Liver (tissue), 9 donors: ENCODE data around the gene CENPN. TPM values are rescaled to one million over a fixed set of nuclear protein-coding genes. Genes with fewer than 3 reads are reported as not detected.
A peak's percentile ranks its signal among the peaks of the same experiment; 100 is the strongest.

Experiments
- DNase-seq: peaks from one replicate; pipeline ENCODE4 v3.0.0-alpha.2; 2017; ENCODE audit warnings: low spot score
- H3K27ac ChIP-seq, 2 donors: one replicate each; pipeline ENCODE4 v1.7.0; 2013; ENCODE audit warnings: inconsistent platforms in 2 of 2, low read length in 2 of 2, control low read depth in 1 of 2, low read depth in 1 of 2, mild to moderate bottlenecking in 1 of 2
- H3K27me3 ChIP-seq, 4 donors: one replicate each; pipeline versions ENCODE4 v1.6.1 to v1.7.0; 2013; ENCODE audit warnings: low read length in 3 of 4, inconsistent platforms in 1 of 4, mild to moderate bottlenecking in 1 of 4, moderate library complexity in 1 of 4; ENCODE audit not compliant: control insufficient read depth in 4 of 4, insufficient read depth in 4 of 4
- H3K36me3 ChIP-seq, 4 donors: one replicate each; pipeline versions ENCODE4 v1.6.1 to v1.7.0; 2013; ENCODE audit warnings: low read length in 3 of 4, mild to moderate bottlenecking in 3 of 4, low read depth in 1 of 4, moderate library complexity in 1 of 4; ENCODE audit not compliant: control insufficient read depth in 4 of 4, insufficient read depth in 3 of 4
- H3K4me1 ChIP-seq, 4 donors: one replicate each; pipeline versions ENCODE4 v1.6.1 to v1.7.0; 2013; ENCODE audit warnings: low read length in 3 of 4, mild to moderate bottlenecking in 3 of 4, moderate library complexity in 1 of 4; ENCODE audit not compliant: control insufficient read depth in 4 of 4, insufficient read depth in 4 of 4
- H3K4me3 ChIP-seq, 3 donors: one replicate each; pipeline versions ENCODE4 v1.6.1 to v1.7.0; 2013; ENCODE audit warnings: low read length in 3 of 3, control low read depth in 1 of 3, low read depth in 1 of 3, mild to moderate bottlenecking in 1 of 3
- H3K9ac ChIP-seq, 2 donors: one replicate each; pipeline ENCODE4 v1.7.0; 2013; ENCODE audit warnings: low read length in 2 of 2, mild to moderate bottlenecking in 2 of 2, moderate library complexity in 2 of 2, control low read depth in 1 of 2, low read depth in 1 of 2
- H3K9me3 ChIP-seq, 4 donors: one replicate each; pipeline versions ENCODE4 v1.6.1 to v1.7.0; 2013; ENCODE audit warnings: low read length in 3 of 4; ENCODE audit not compliant: control insufficient read depth in 4 of 4
- ATF3 ChIP-seq: IDR thresholded peaks from 2 replicates; pipeline ENCODE4 v1.6.1; 2016; ENCODE audit warnings: antibody characterized with exemption
- CTCF ChIP-seq: fragments of 150-350 bp; IDR thresholded peaks from 2 replicates; pipeline ENCODE4 v1.5.1; 2017; ENCODE audit warnings: improper control_type of control experiment, low read depth, low read length; ENCODE audit not compliant: missing input control
- EGR1 ChIP-seq, 2 donors: IDR thresholded peaks; 2 replicates each; pipeline ENCODE4 v1.6.1; 2016 to 2018; ENCODE audit warnings: antibody characterized with exemption in 2 of 2, low read depth in 2 of 2
- FOXA1 ChIP-seq: IDR thresholded peaks from 2 replicates; pipeline ENCODE4 v1.6.1; 2016; ENCODE audit warnings: antibody characterized with exemption
- FOXA2 ChIP-seq: IDR thresholded peaks from 2 replicates; pipeline ENCODE4 v1.6.1; 2016; ENCODE audit warnings: antibody characterized with exemption
- GABPA ChIP-seq, 2 donors: IDR thresholded peaks in 1 of 2; conservative IDR thresholded peaks in 1 of 2; 2 replicates each; pipeline ENCODE4 v1.6.1; 2016; ENCODE audit warnings: antibody characterized with exemption in 2 of 2, mild to moderate bottlenecking in 1 of 2, moderate library complexity in 1 of 2
- HNF4A ChIP-seq, 2 donors: conservative IDR thresholded peaks; 2 replicates each; pipeline ENCODE4 v1.6.1; 2016; ENCODE audit warnings: antibody characterized with exemption in 2 of 2, mild to moderate bottlenecking in 2 of 2
- HNF4G ChIP-seq: IDR thresholded peaks from 2 replicates; pipeline ENCODE4 v1.6.1; 2016; ENCODE audit warnings: antibody characterized with exemption
- JUND ChIP-seq, 2 donors: IDR thresholded peaks; 2 replicates each; pipeline ENCODE4 v1.6.1; 2016; ENCODE audit warnings: antibody characterized with exemption in 2 of 2
- MAX ChIP-seq: IDR thresholded peaks from 2 replicates; pipeline ENCODE4 v1.6.1; 2016; ENCODE audit warnings: antibody characterized with exemption
- NR2F2 ChIP-seq: IDR thresholded peaks from 2 replicates; pipeline ENCODE4 v1.6.1; 2016; ENCODE audit warnings: antibody characterized with exemption
- RAD21 ChIP-seq, 2 donors: IDR thresholded peaks; 2 replicates each; pipeline ENCODE4 v1.6.1; 2016; ENCODE audit warnings: antibody characterized with exemption in 2 of 2, mild to moderate bottlenecking in 2 of 2
- REST ChIP-seq: IDR thresholded peaks from 2 replicates; pipeline ENCODE4 v1.6.1; 2016; ENCODE audit warnings: antibody characterized with exemption, mild to moderate bottlenecking
- RXRA ChIP-seq, 2 donors: IDR thresholded peaks; 2 replicates each; pipeline ENCODE4 v1.6.1; 2017 to 2018; ENCODE audit warnings: antibody characterized with exemption in 2 of 2, mild to moderate bottlenecking in 1 of 2
- SP1 ChIP-seq: IDR thresholded peaks from 2 replicates; pipeline ENCODE4 v1.6.1; 2018; ENCODE audit warnings: antibody characterized with exemption, mild to moderate bottlenecking
- TAF1 ChIP-seq: conservative IDR thresholded peaks from 2 replicates; pipeline ENCODE4 v1.6.1; 2016; ENCODE audit warnings: antibody characterized with exemption, mild to moderate bottlenecking
- YY1 ChIP-seq: IDR thresholded peaks from 2 replicates; pipeline ENCODE4 v1.6.1; 2016; ENCODE audit warnings: antibody characterized with exemption, mild to moderate bottlenecking
- ZBTB33 ChIP-seq: IDR thresholded peaks from 2 replicates; pipeline ENCODE4 v1.6.1; 2016; ENCODE audit warnings: antibody characterized with exemption
- polyA plus RNA-seq, 2 donors: library from polyadenylated mRNA; stranded (reverse) in 1 of 2; unstranded in 1 of 2; fragments of 200-250 nt in 1 of 2; fragments of >200 nt in 1 of 2; fragmentation: Nextera tagmentation in 1 of 2; extraction: Ambion mirVana in 1 of 2; gene quantifications; one replicate each; pipeline versions ENCODE4 v1.2.1 to v1.2.3, GENCODE V29; 2013 to 2015
- total RNA-seq, 2 donors: library from RNA; depleted of rRNA; stranded (reverse); fragments of >200 nt; gene quantifications; one replicate each; pipeline ENCODE4 v1.2.3, GENCODE V29; 2014
- donor health status: healthy.
- donor health status: healthy.
- donor health status: healthy.
- donor health status: healthy.
- donor health status: healthy.

Gene CENPN
- total and polyA plus RNA-seq, 4 donors, result 1.8 to 30.8 (median 7.9) TPM

GRCh38 chr16:80993834-80994233, 13.2 kb upstream of the CENPN start:
- no peaks in the 10 kb centered on the region for H3K27me3 ChIP-seq
- peaks cover 8 to 71% (median 43%) of the 10 kb centered on the region in 4 donors for H3K4me1 ChIP-seq
- no peaks in the 10 kb centered on the region for H3K9me3 ChIP-seq
- no peak for TF ChIP-seq ATF3
- no peak for TF ChIP-seq RAD21 (IDR thresholded peaks at IDR 0.05)
- TF ChIP-seq SP1, result no peak
- TF ChIP-seq REST, result no peak
- TF ChIP-seq ZBTB33, result no peak
- no peak for TF ChIP-seq RXRA (IDR thresholded peaks at IDR 0.05)
- no peak for TF ChIP-seq YY1
- TF ChIP-seq FOXA2, result no peak
- no peak for TF ChIP-seq TAF1
- no peak for TF ChIP-seq NR2F2
- TF ChIP-seq JUND (IDR thresholded peaks at IDR 0.05), result no peak
- no peak for TF ChIP-seq EGR1 (IDR thresholded peaks at IDR 0.05; ENCODE audit: low read depth in 2 of 2)
- TF ChIP-seq CTCF, result no peak
- no peak for TF ChIP-seq MAX
- TF ChIP-seq HNF4A (conservative IDR thresholded peaks at IDR 0.05), result no peak
- no peak for TF ChIP-seq FOXA1
- TF ChIP-seq GABPA (IDR thresholded peaks at IDR 0.05 in 1 of 2, conservative IDR thresholded peaks at IDR 0.05 in 1 of 2), result no peak
- no peak for TF ChIP-seq HNF4G
- H3K4me3 ChIP-seq, result no peak overlapping the region
- H3K36me3 ChIP-seq, result no peaks in the 10 kb centered on the region
- H3K9ac ChIP-seq, result no peak overlapping the region
- DNase-seq, result no peak
- peak overlapping the region; percentile 25 to 43 for H3K27ac ChIP-seq

GRCh38 chr16:80994451-80994850, 12.6 kb upstream of the CENPN start:
- no peak overlapping the region for H3K4me3 ChIP-seq
- H3K27me3 ChIP-seq, result no peaks in the 10 kb centered on the region
- TF ChIP-seq CTCF, result no peak
- no peak for TF ChIP-seq HNF4G
- no peak for TF ChIP-seq MAX
- TF ChIP-seq RXRA (IDR thresholded peaks at IDR 0.05), result no peak
- TF ChIP-seq TAF1, result no peak
- no peak for TF ChIP-seq YY1
- no peaks in the 10 kb centered on the region for H3K9me3 ChIP-seq
- H3K36me3 ChIP-seq, result no peaks in the 10 kb centered on the region
- H3K27ac ChIP-seq, result no peak overlapping the region
- H3K4me1 ChIP-seq, result peaks cover 7 to 67% (median 37%) of the 10 kb centered on the region in 4 donors
- DNase-seq, result no peak
- no peak overlapping the region for H3K9ac ChIP-seq
